H1 (cell line): ENCODE data around the gene CDR2. TPM values are rescaled to one million over a fixed set of nuclear protein-coding genes. Genes with fewer than 3 reads are reported as not detected.

ENCODE experiments used
- CTCF ChIA-PET: fragments of 300-600 bp; sonication (Branson Sonifier 250); formaldehyde crosslinking; loops from one replicate; lab custom pipeline; 2021; ENCODE audit not compliant: partially characterized antibody; lab: Charles Lee
- POLR2A ChIA-PET: fragments of 300-600 bp; sonication (Branson Sonifier 250); formaldehyde crosslinking; loops from one replicate; lab custom pipeline; 2021; ENCODE audit warnings: inconsistent platforms; ENCODE audit not compliant: partially characterized antibody; lab: Charles Lee
- DNase-seq, 2 experiments: peaks; one replicate each; pipeline versions ENCODE4 v3.0.0 to v3.0.0-alpha.2; 2010 to 2022; ENCODE audit warnings: low spot score in 2 of 2, low read depth in 1 of 2, mixed read lengths in 1 of 2
- FAIRE-seq: peaks from 2 replicates; lab custom pipeline; 2011; peaks lifted over from hg19 to GRCh38; lab: Jason Lieb, UNC
- H2AFZ ChIP-seq: 2 replicates; pipeline ENCODE4 v1.8.1; 2012; ENCODE audit warnings: low read length, inconsistent platforms
- H2AK5ac ChIP-seq: 2 replicates; pipeline ENCODE4 v1.6.1; 2013; ENCODE audit warnings: low read depth, low read length
- H2BK120ac ChIP-seq: replicated peaks from 2 replicates; pipeline ENCODE3; 2013; ENCODE audit warnings: low read depth, low read length, inconsistent platforms
- H2BK12ac ChIP-seq: 2 replicates; pipeline ENCODE4 v1.6.1; 2013; ENCODE audit warnings: low read depth, low read length
- H2BK15ac ChIP-seq: 2 replicates; pipeline ENCODE4 v1.6.1; 2013; ENCODE audit warnings: low read length
- H2BK20ac ChIP-seq: 2 replicates; pipeline ENCODE4 v1.6.1; 2013; ENCODE audit warnings: low read length
- H2BK5ac ChIP-seq: 2 replicates; pipeline ENCODE4 v1.6.1; 2013; ENCODE audit warnings: low read depth, low read length
- H3K14ac ChIP-seq: 2 replicates; pipeline ENCODE4 v1.6.1; 2013; ENCODE audit warnings: inconsistent platforms; ENCODE audit not compliant: insufficient read length
- H3K18ac ChIP-seq: 2 replicates; pipeline ENCODE4 v1.6.1; 2013; ENCODE audit warnings: low read length; ENCODE audit errors: extremely low read depth
- H3K23ac ChIP-seq: 2 replicates; pipeline ENCODE4 v1.6.1; 2013; ENCODE audit warnings: inconsistent platforms; ENCODE audit not compliant: insufficient read length
- H3K23me2 ChIP-seq: 2 replicates; pipeline ENCODE4 v1.6.1; 2013; ENCODE audit warnings: low read depth, low read length
- H3K27ac ChIP-seq: 2 replicates; pipeline ENCODE4 v1.6.1; 2011; ENCODE audit warnings: low read depth, low read length, inconsistent platforms
- H3K27me3 ChIP-seq, 4 experiments: replicated peaks in 1 of 4; 1 replicate in 1 of 4; 2 replicates in 3 of 4; pipeline versions ENCODE4 v1.6.1 to v1.8.1; 2011 to 2013; ENCODE audit warnings: low read length in 3 of 4, mild to moderate bottlenecking in 3 of 4, inconsistent platforms in 2 of 4, mixed read lengths in 2 of 4, moderate library complexity in 1 of 4; ENCODE audit not compliant: control insufficient read depth in 3 of 4, insufficient read depth in 3 of 4; ENCODE audit errors: extremely low read depth in 1 of 4
- H3K36me3 ChIP-seq, 4 experiments: 2 replicates each; pipeline versions ENCODE4 v1.6.1 to v1.8.1; 2011 to 2013; ENCODE audit warnings: mild to moderate bottlenecking in 4 of 4, low read length in 3 of 4, moderate library complexity in 2 of 4, control low read depth in 1 of 4, inconsistent platforms in 1 of 4; ENCODE audit not compliant: insufficient read depth in 4 of 4, control insufficient read depth in 2 of 4
- H3K4ac ChIP-seq: replicated peaks from 2 replicates; pipeline ENCODE3; 2013; ENCODE audit warnings: low read length, low read depth, mixed read lengths, inconsistent platforms; ENCODE audit not compliant: insufficient read length
- H3K4me1 ChIP-seq, 4 experiments: replicated peaks in 1 of 4; 1 replicate in 1 of 4; 2 replicates in 3 of 4; pipeline versions ENCODE4 v1.6.1 to v1.8.1; 2011 to 2013; ENCODE audit warnings: low read length in 3 of 4, inconsistent platforms in 2 of 4, mixed read lengths in 1 of 4; ENCODE audit not compliant: insufficient read depth in 4 of 4, control insufficient read depth in 3 of 4
- H3K4me2 ChIP-seq, 2 experiments: 2 replicates each; pipeline versions ENCODE4 v1.6.1 to v1.8.1; 2011 to 2013; ENCODE audit warnings: low read depth in 2 of 2, low read length in 2 of 2, control low read depth in 1 of 2, inconsistent platforms in 1 of 2, mild to moderate bottlenecking in 1 of 2; ENCODE audit not compliant: insufficient read depth in 1 of 2
- H3K4me3 ChIP-seq, 4 experiments: fragments of 200-600, 300-600 bp in 1 of 4; sonication (generic), shearing (Covaris generic), sonication (Bioruptor Twin) in 1 of 4; 2 replicates each; pipeline versions ENCODE4 v1.5.1 to v1.8.1; 2011 to 2016; ENCODE audit warnings: low read length in 4 of 4, low read depth in 3 of 4, control low read depth in 2 of 4, inconsistent platforms in 2 of 4, mild to moderate bottlenecking in 2 of 4, mixed read lengths in 1 of 4, moderate library complexity in 1 of 4; ENCODE audit not compliant: insufficient read depth in 2 of 4; ENCODE audit errors: extremely low read depth in 1 of 4
- H3K56ac ChIP-seq: replicated peaks from 2 replicates; pipeline ENCODE3; 2013; ENCODE audit warnings: low read depth, mild to moderate bottlenecking, mixed read lengths, low read length, inconsistent platforms; ENCODE audit not compliant: insufficient read length
- H3K79me1 ChIP-seq: 2 replicates; pipeline ENCODE4 v1.6.1; 2013; ENCODE audit warnings: low read depth, low read length, control low read depth
- H3K79me2 ChIP-seq, 2 experiments: 2 replicates each; pipeline versions ENCODE4 v1.6.1 to v1.8.1; 2012 to 2013; ENCODE audit warnings: low read length in 2 of 2, mild to moderate bottlenecking in 2 of 2, inconsistent platforms in 1 of 2; ENCODE audit not compliant: insufficient read depth in 2 of 2, control insufficient read depth in 1 of 2
- H3K9ac ChIP-seq, 4 experiments: replicated peaks in 1 of 4; 1 replicate in 1 of 4; 2 replicates in 3 of 4; pipeline versions ENCODE4 v1.6.1 to v1.8.1; 2011 to 2013; ENCODE audit warnings: low read depth in 3 of 4, low read length in 3 of 4, control low read depth in 2 of 4, mild to moderate bottlenecking in 2 of 4, moderate library complexity in 2 of 4, inconsistent platforms in 1 of 4; ENCODE audit errors: extremely low read depth in 1 of 4
- H3K9me3 ChIP-seq, 2 experiments: 2 replicates each; pipeline versions ENCODE4 v1.6.1 to v1.8.1; 2012 to 2013; ENCODE audit warnings: mild to moderate bottlenecking in 2 of 2, moderate library complexity in 2 of 2, control low read depth in 1 of 2, inconsistent platforms in 1 of 2, low read depth in 1 of 2, low read length in 1 of 2, mixed read lengths in 1 of 2; ENCODE audit not compliant: insufficient read depth in 2 of 2
- H4K20me1 ChIP-seq, 2 experiments: replicated peaks in 1 of 2; 2 replicates each; pipeline versions ENCODE3 to v1.8.1; 2011 to 2013; ENCODE audit warnings: inconsistent platforms in 2 of 2, low read length in 2 of 2, mild to moderate bottlenecking in 1 of 2; ENCODE audit not compliant: insufficient read depth in 2 of 2, control insufficient read depth in 1 of 2
- H4K5ac ChIP-seq: 2 replicates; pipeline ENCODE4 v1.6.1; 2013; ENCODE audit warnings: low read length, low read depth, mixed read lengths, inconsistent platforms; ENCODE audit not compliant: insufficient read length
- H4K8ac ChIP-seq: 2 replicates; pipeline ENCODE4 v1.8.0; 2013; ENCODE audit warnings: mild to moderate bottlenecking, moderate library complexity, low read length, inconsistent platforms; ENCODE audit not compliant: insufficient read depth; ENCODE audit errors: extremely low read depth
- H4K91ac ChIP-seq: replicated peaks from 2 replicates; pipeline ENCODE3; 2013; ENCODE audit warnings: low read length, mixed read lengths, inconsistent platforms; ENCODE audit not compliant: insufficient read length
- CREB1 ChIP-seq: IDR thresholded peaks from 2 replicates; pipeline ENCODE4 v1.6.1; 2012; ENCODE audit warnings: inconsistent platforms
- JUND ChIP-seq: IDR thresholded peaks from 2 replicates; pipeline ENCODE4 v1.6.1; 2011; ENCODE audit warnings: mild to moderate bottlenecking, improper control_type of control experiment, low read length
- KDM1A ChIP-seq: fragments of 200-600, 300-600 bp; sonication (generic); IDR thresholded peaks from 2 replicates; pipeline ENCODE4 v1.7.1; 2016; ENCODE audit warnings: mild to moderate bottlenecking, low read length, borderline replicate concordance
- RFX5 ChIP-seq: IDR thresholded peaks from 2 replicates; pipeline ENCODE4 v1.6.1; 2011; ENCODE audit warnings: low read depth, low read length, improper control_type of control experiment, borderline replicate concordance
- SIRT6 ChIP-seq: IDR thresholded peaks from one replicate; pipeline ENCODE4 v1.7.1; 2012; ENCODE audit warnings: low read length, inconsistent platforms
- TAF1 ChIP-seq: IDR thresholded peaks from 2 replicates; pipeline ENCODE4 v1.6.1; 2011; ENCODE audit warnings: mild to moderate bottlenecking, low read depth, low read length
- ZNF274 ChIP-seq: IDR thresholded peaks from 2 replicates; pipeline ENCODE4 v1.7.0; 2012; ENCODE audit warnings: low read length, borderline replicate concordance; ENCODE audit errors: extremely low read depth
- WGBS, 2 experiments: shearing (Covaris generic) in 1 of 2; methylation state at CpG; one replicate each; pipeline versions ENCODE4 v1.1.6 to v1.1.7; 2013 to 2015; ENCODE audit warnings: low lambda C conversion rate in 2 of 2, mixed read lengths in 2 of 2, inconsistent platforms in 1 of 2, low coverage in 1 of 2, missing lambda C conversion rate in 1 of 2; ENCODE audit not compliant: insufficient replicate concordance in 2 of 2, insufficient coverage in 1 of 2, insufficient read length in 1 of 2; ENCODE audit errors: extremely low coverage in 1 of 2, missing lambda C conversion rate in 1 of 2; 5-methylcytosine and 5-hydroxymethylcytosine counted together
- polyA plus RNA-seq, 7 experiments: library from polyadenylated mRNA; depleted of rRNA in 3 of 7; stranded (reverse) in 5 of 7; unstranded in 2 of 7; fragments of >200 nt in 5 of 7; fragments of 200-250 nt in 2 of 7; gene quantifications; 1 replicate in 5 of 7; 2 replicates in 1 of 7; 4 replicates in 1 of 7; pipeline versions ENCODE4 v1.2.1 to v1.2.3, GENCODE V29; 2011 to 2013; ENCODE audit warnings: missing spikeins in 2 of 7, mixed read lengths in 2 of 7
- total RNA-seq: library from RNA; stranded (reverse); fragmentation: NEBNext Ultra II Directional; extraction: Animal tissue kit (Norgen Biotek cat#: 25700); gene quantifications from 2 replicates; pipeline ENCODE4 v1.2.1, GENCODE V29; 2021
- TF ChIP-seq, protein P1 (sequence below): IDR thresholded peaks from 2 replicates; pipeline ENCODE4 v1.6.1; 2012; ENCODE audit warnings: low read length, inconsistent platforms
- TF ChIP-seq, protein P2 (sequence below), 3 experiments: IDR thresholded peaks; 1 replicate in 2 of 3; 2 replicates in 1 of 3; pipeline versions ENCODE4 v1.5.1 to v1.6.1; 2011; ENCODE audit warnings: low read length in 3 of 3, mild to moderate bottlenecking in 3 of 3, inconsistent platforms in 2 of 3, low read depth in 1 of 3, moderate library complexity in 1 of 3; ENCODE audit not compliant: insufficient read depth in 1 of 3; ENCODE audit errors: control extremely low read depth in 1 of 3

CDR2 gene
- total and polyA plus RNA-seq, 2 of the 8 experiments (the other 6 are each of a cell fraction or from before 2014, with no cell fraction given): 16.3 to 34.9 TPM

DNA sequence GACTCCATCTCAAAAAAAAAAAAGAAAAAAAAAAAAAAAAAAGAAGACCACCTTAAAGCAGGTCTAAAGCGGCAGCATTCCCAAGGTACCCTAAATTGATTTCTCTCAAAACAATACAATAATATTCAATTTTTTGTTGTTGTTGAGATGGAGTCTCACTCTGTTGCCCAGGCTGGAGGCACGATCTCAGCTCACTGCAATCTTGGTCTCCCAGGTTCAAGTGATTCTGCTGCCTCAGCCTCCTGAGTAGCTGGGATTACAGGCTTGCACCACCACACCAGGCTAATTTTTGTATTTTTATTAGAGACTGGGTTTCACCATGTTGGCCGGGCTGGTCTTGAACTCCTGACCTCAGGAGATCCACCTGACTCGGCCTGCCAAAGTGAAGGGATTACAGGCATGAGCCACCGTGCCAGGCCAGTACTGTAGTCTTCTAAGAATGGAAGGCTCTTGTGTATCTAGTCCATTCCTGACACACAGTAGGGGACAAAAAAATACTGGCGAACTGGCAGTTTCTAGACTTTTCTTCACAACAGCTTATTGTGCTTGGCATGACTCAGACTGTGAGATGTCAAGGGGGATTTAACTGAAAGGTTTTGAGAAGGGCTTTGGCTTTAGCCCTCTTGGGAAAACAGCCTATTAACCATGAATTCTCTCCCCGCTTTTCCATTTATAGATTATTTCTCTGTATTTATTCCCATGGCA is 17.3 kb downstream of the CDR2 start:
- no peak overlapping the region for H2BK20ac ChIP-seq
- 91% methylated on average over 7 of the region's 7 CpGs; no CpG with 5 or more reads in 1 of the 2 experiments for WGBS, 2 experiments
- no peak overlapping the region for H3K4ac ChIP-seq
- no peak overlapping the region for H2BK15ac ChIP-seq
- H2BK5ac ChIP-seq: no peak overlapping the region
- no peaks in the 10 kb centered on the region; the same call in 1 of the 2 replicates for H3K23me2 ChIP-seq
- peaks cover 0 to 13% of the 10 kb centered on the region in 2 experiments; a peak in 2 of 4 replicates for H3K79me2 ChIP-seq
- POLR2A ChIA-PET: interaction anchor here (1.1 kb wide), 1 partner anchor 16 kb away, joined by 3 read pairs; no protein-coding TSS in a partner anchor
- H3K4me3 ChIP-seq: no peak overlapping the region
- no peaks in the 10 kb centered on the region; a peak in 1 of 4 replicates for H3K9me3 ChIP-seq
- CTCF ChIA-PET: no interaction called here
- H2AK5ac ChIP-seq: no peak overlapping the region
- H2BK120ac ChIP-seq: no peak overlapping the region
- H3K36me3 ChIP-seq: peaks cover 0 to 10% (median 2%) of the 10 kb centered on the region in 4 experiments; a peak in 2 of 8 replicates
- H4K91ac ChIP-seq: no peak overlapping the region
- H3K27ac ChIP-seq: no peak overlapping the region
- H2AFZ ChIP-seq: no peak overlapping the region
- no peaks in the 10 kb centered on the region for H3K79me1 ChIP-seq
- H3K56ac ChIP-seq: no peak overlapping the region
- no peak for DNase-seq
- H4K8ac ChIP-seq: no peak overlapping the region
- no peak overlapping the region for H4K5ac ChIP-seq
- H4K20me1 ChIP-seq: peaks cover 2 to 3% of the 10 kb centered on the region in 2 experiments
- H3K14ac ChIP-seq: no peak overlapping the region
- FAIRE-seq: no peak
- no peak overlapping the region for H3K18ac ChIP-seq
- no peak overlapping the region for H3K23ac ChIP-seq
- H3K4me1 ChIP-seq: peaks cover 0 to 14% (median 9%) of the 10 kb centered on the region in 4 experiments; a peak in 4 of 7 replicates
- no peak overlapping the region for H3K4me2 ChIP-seq
- H3K9ac ChIP-seq: no peak overlapping the region
- H2BK12ac ChIP-seq: no peak overlapping the region
- H3K27me3 ChIP-seq: no peaks in the 10 kb centered on the region
- no peak for TF ChIP-seq JUND
- TF ChIP-seq KDM1A: no peak
- TF ChIP-seq, protein P1, sequence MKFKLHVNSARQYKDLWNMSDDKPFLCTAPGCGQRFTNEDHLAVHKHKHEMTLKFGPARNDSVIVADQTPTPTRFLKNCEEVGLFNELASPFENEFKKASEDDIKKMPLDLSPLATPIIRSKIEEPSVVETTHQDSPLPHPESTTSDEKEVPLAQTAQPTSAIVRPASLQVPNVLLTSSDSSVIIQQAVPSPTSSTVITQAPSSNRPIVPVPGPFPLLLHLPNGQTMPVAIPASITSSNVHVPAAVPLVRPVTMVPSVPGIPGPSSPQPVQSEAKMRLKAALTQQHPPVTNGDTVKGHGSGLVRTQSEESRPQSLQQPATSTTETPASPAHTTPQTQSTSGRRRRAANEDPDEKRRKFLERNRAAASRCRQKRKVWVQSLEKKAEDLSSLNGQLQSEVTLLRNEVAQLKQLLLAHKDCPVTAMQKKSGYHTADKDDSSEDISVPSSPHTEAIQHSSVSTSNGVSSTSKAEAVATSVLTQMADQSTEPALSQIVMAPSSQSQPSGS: no peak
- no peak for TF ChIP-seq CREB1
- TF ChIP-seq ZNF274: no peak
- TF ChIP-seq, protein P2, sequence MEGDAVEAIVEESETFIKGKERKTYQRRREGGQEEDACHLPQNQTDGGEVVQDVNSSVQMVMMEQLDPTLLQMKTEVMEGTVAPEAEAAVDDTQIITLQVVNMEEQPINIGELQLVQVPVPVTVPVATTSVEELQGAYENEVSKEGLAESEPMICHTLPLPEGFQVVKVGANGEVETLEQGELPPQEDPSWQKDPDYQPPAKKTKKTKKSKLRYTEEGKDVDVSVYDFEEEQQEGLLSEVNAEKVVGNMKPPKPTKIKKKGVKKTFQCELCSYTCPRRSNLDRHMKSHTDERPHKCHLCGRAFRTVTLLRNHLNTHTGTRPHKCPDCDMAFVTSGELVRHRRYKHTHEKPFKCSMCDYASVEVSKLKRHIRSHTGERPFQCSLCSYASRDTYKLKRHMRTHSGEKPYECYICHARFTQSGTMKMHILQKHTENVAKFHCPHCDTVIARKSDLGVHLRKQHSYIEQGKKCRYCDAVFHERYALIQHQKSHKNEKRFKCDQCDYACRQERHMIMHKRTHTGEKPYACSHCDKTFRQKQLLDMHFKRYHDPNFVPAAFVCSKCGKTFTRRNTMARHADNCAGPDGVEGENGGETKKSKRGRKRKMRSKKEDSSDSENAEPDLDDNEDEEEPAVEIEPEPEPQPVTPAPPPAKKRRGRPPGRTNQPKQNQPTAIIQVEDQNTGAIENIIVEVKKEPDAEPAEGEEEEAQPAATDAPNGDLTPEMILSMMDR (IDR thresholded peaks at IDR 0.05; ENCODE audit: control extremely low read depth in 1 of 3, insufficient read depth in 1 of 3, low read depth in 1 of 3, low read length in 3 of 3): no peak
- TF ChIP-seq SIRT6: no peak
- TF ChIP-seq TAF1: no peak
- TF ChIP-seq RFX5: no peak
